K562 treated with DMSO at 1 percent for 12 hours (cell line): ENCODE measurements around the gene CAMKK2. TPM values are rescaled to one million over a fixed set of nuclear protein-coding genes. Genes with fewer than 3 reads are reported as not detected.

ENCODE experiments used
- total RNA-seq: library from RNA; unstranded; fragments of 300-600 nt; gene quantifications from 2 replicates; pipeline ENCODE4 v1.2.3, GENCODE V29; 2022; ENCODE audit not compliant: insufficient read depth

Gene CAMKK2
- 6.8 and 23.7 TPM in 2 replicates for total RNA-seq

DNA sequence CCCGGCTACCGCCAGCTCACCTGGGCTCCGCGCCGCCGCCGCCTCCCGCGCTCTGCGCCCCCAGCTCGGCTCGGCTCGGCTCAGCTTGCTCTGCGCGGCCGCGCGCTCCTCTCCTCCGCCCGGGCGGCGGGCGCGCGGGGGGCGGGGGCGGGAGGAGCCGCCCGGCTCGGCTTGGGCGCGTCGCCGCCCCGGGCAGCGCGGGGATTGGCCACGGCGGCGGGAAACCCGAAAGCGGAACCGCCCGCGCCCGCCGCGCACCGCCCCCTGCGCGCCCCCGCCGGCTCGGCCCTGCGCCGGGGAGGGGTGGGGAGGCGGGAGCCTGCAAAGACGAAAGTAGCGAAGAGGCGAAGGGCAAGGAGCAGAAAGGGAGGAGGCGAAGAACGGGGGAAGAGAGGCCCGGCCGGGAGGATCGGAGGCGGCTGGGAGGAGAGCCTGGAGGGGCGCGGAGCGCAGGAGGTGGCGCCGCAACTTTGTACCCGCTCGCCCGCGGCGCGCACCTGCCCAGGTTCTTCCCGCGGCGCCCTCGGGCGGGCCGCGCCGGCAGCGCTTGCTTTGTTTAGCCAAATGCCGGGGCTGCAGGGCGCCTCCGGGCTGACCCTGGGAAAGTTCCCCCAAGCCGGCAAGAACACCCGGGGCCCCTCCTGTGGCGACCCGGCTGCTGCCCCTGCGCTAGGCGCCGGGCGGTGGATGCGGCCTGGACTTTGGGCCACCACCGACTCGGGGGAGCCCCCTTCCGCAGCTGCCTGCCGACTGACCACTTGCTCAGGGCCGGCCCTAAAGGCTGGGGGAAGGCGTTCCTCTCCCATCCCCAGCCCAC, at the start of gene CAMKK2:
Gene CAMKK2 (minus strand): TSS at position 92 of the 817 bp plus-strand sequence. CDS start 22,183 bp downstream, outside the sequence.

GRCh38 chr12:121209624-121210572, 86.6 kb downstream of the CAMKK2 start, which contains the start of gene P2RX4:
P2RX4 (plus strand) TSS chr12:121210129; CDS start chr12:121210165, 36 bp downstream.

Other genes starting within 250 kb of the CAMKK2 start
- gene P2RX7, start 163.8 kb downstream of the CAMKK2 start, total RNA-seq, result 2.1 and 8.6 TPM in 2 replicates
- 48.6 and 60.6 TPM in 2 replicates for gene P2RX4, start 86.6 kb downstream of the CAMKK2 start, total RNA-seq
- 128 and 157 TPM in 2 replicates for gene ANAPC5, start 55.7 kb upstream of the CAMKK2 start, total RNA-seq
- gene RNF34, start 103.4 kb upstream of the CAMKK2 start, total RNA-seq, result 27.4 and 40.4 TPM in 2 replicates